ENCODE results near the gene MAP2.

The MAP2 gene

GRCh38 chr2:209563453-209563852 is 139.6 kb downstream of the MAP2 start:
- no peak for TF ChIP-seq ZNF274 (IDR thresholded peaks at IDR 0.05; ENCODE audit: low read depth, low read length)
- H3K4me3 ChIP-seq (ENCODE audit: low read length) = no peak overlapping the region

DNA sequence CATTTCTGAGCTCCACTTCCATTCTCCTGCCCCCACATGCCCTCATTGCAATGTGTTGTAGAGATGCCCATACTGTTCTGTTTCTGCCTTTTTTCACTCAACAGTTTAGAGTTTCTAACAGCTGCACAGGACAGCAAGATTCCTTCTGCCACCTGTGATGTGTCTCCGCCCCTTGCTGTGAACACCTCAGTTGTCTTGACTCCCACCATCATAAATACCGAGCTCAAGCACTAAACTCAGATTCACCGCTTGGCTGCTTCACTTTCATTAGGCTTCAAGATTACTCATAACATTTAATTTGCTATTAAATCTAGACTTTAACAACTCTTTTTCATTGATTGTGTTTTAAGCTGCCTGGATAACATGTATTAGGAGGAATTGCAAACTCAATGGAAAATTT is 141.0 kb downstream of the MAP2 start:
- H3K4me3 ChIP-seq (ENCODE audit: low read length) = no peak overlapping the region

GRCh38 chr2:209565896-209566582 is 142.2 kb downstream of the MAP2 start:
- H3K4me3 ChIP-seq (ENCODE audit: low read length) = no peak overlapping the region
- no peak for TF ChIP-seq ZNF274 (IDR thresholded peaks at IDR 0.05; ENCODE audit: low read depth, low read length)

More for the DNA sequence above, 141.0 kb downstream of the MAP2 start:
- no peak for TF ChIP-seq ZNF274 (IDR thresholded peaks at IDR 0.05; ENCODE audit: low read depth, low read length)

DNA sequence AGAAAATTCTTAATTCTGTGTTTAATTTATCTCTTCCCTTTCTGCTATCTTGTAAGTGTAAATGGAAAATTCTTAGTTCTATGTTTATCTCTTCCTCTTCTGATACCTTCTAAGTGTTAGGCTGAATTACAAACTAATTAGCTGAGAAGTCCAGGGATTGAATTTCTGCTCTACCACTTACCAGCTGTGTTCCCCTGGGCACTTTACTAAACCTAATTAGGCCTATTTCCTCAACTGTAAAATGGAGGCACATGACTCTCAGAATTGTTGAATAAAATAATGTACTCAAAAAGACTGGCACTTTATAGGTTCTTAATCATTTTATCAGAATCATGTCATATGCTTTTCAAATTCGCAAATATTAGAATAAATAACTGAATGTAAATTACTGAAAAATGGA is 146.3 kb downstream of the MAP2 start:
- no peak for TF ChIP-seq ZNF274 (IDR thresholded peaks at IDR 0.05; ENCODE audit: low read depth, low read length)
- no peak overlapping the region for H3K4me3 ChIP-seq (ENCODE audit: low read length)

GRCh38 chr2:209574515-209574914 is 150.7 kb downstream of the MAP2 start:
- H3K4me3 ChIP-seq (ENCODE audit: low read length) = no peak overlapping the region
- TF ChIP-seq ZNF274 (IDR thresholded peaks at IDR 0.05; ENCODE audit: low read depth, low read length) = no peak

DNA sequence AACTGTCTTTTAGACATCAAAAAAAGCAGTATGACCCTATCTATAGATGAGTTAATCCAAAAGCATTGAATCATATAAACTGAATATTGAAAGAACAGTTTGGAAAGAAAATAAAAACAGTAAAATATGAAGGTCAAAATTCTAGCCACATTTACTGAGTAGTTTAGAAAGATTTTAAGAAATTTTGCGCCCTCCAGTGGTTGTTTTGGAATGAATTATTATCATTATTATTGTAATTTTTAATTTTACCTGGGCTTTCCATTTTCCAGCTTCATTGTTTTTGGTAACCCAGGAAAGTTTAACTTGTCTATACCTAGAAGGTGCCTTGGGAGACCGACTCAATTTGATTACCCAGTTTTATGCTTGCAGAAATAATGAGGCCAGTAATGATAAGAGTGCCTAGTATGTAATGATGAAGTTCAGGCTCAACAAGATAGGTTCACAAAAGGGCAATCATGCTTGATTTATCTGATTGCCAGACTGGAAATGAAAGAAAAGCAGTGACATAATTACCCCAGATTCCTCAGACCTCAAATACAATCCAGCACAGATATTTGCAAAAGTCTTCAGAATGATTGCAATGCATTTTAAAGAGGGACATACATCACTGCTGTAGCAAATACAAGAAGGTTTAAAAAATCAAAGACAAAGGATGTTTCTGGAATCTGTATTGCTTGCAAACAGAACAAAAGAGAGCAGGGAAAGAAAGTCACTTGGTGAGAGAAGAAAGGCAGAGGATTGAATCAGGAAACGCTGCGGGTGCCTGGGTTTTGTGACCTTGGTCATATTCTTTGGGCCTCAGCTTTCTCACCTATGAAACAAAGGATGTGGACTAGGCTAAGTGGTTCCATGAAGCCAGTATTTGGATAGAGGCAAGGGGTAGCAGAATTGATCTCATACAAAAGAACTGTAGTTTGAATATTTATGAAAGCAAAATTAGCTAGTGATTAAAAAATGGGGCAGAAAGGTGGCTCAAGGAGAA is 153.8 kb downstream of the MAP2 start:
- no peak for TF ChIP-seq ZNF274 (IDR thresholded peaks at IDR 0.05; ENCODE audit: low read depth, low read length)
- no peak overlapping the region for H3K4me3 ChIP-seq (ENCODE audit: low read length)

- no peak for TF ChIP-seq ZNF274 (IDR thresholded peaks at IDR 0.05; ENCODE audit: low read depth, low read length)
- H3K4me3 ChIP-seq (ENCODE audit: low read length) = no peak overlapping the region
Observed at GRCh38 chr2:209578394-209579001, 154.7 kb downstream of the MAP2 start.

- H3K4me3 ChIP-seq (ENCODE audit: low read length) = peak overlapping the region; percentile 8; the same call in 1 of the 2 replicates
- TF ChIP-seq ZNF274 (IDR thresholded peaks at IDR 0.05; ENCODE audit: low read depth, low read length) = no peak
Observed at GRCh38 chr2:209579230-209579749, 155.4 kb downstream of the MAP2 start.

GRCh38 chr2:209581040-209581439 is 157.2 kb downstream of the MAP2 start:
- H3K4me3 ChIP-seq (ENCODE audit: low read length) = no peak overlapping the region
- no peak for TF ChIP-seq ZNF274 (IDR thresholded peaks at IDR 0.05; ENCODE audit: low read depth, low read length)

GRCh38 chr2:209582281-209582680 is 158.4 kb downstream of the MAP2 start:
- no peak for TF ChIP-seq ZNF274 (IDR thresholded peaks at IDR 0.05; ENCODE audit: low read depth, low read length)
- no peak overlapping the region for H3K4me3 ChIP-seq (ENCODE audit: low read length)

GRCh38 chr2:209584472-209584871 is 160.6 kb downstream of the MAP2 start:
- no peak for TF ChIP-seq ZNF274 (IDR thresholded peaks at IDR 0.05; ENCODE audit: low read depth, low read length)
- H3K4me3 ChIP-seq (ENCODE audit: low read length) = no peak overlapping the region

DNA sequence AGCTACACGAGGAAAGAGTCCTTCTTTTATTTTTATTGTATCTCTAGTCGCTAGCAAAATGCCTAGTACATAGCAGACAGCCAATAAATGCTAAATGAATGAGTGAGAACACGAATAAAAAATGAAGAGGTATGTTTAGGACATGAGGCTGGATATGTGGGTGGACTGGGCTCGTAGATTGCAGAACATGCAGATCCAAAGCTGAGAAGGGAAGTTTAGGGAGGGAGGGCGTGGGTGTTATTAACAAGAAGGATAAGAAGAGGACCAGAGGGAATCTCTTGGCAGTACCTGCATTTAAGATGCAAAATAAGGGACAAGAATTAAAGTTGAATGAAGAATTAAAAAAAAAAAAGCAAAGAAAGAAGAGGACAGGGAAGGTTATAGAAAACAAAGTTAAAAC is 161.1 kb downstream of the MAP2 start:
- no peak for TF ChIP-seq ZNF274 (IDR thresholded peaks at IDR 0.05; ENCODE audit: low read depth, low read length)
- H3K4me3 ChIP-seq (ENCODE audit: low read length) = no peak overlapping the region

DNA sequence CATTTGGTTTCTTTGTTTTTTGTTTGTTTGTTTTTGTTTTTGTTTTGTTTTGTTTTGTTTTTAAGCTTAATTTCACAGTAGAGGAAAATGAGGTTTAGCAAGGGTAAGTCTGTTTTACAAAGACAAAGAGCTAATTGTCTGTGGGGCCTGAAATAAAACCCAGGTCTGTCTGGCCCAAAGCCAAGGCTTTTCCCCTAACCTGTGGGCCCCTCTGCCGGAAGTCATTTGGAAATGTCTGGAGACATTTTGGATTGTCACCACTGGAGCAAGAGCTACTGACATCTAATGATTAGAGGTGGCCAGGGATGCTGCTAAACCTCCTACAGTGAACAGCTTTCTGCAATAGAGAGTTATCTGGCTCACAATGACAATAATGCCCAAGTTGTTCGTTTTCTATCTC is 167.2 kb downstream of the MAP2 start:
- no peak for TF ChIP-seq ZNF274 (IDR thresholded peaks at IDR 0.05; ENCODE audit: low read depth, low read length)
- H3K4me3 ChIP-seq (ENCODE audit: low read length) = no peak overlapping the region

DNA sequence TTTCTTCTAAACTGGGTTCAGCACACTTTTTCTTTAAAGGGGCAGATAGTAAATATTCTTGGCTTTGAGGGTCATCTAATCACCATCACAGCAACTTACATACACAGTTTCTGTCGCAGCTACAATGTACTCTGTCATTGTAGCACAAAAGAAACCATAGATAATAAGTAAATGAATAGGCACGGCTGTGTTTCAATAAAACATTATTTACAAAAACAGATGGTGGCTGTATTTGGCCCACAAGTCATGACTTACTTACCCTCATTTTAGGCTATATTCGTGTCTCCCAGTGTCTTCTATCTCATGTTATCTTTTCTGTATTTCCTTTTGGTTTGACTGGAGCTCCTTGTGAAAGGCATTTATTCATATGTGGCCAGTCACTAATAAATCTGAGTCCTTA is 168.3 kb downstream of the MAP2 start:
- H3K4me3 ChIP-seq (ENCODE audit: low read length) = no peak overlapping the region
- TF ChIP-seq ZNF274 (IDR thresholded peaks at IDR 0.05; ENCODE audit: low read depth, low read length) = no peak
